ENCODE results near the gene TYW5. TPM values are rescaled to one million over a fixed set of nuclear protein-coding genes. Genes with fewer than 3 reads are reported as not detected.

TYW5 gene
- total RNA-seq, 1 experiment from 2014 or later = 7.2 TPM

DNA sequence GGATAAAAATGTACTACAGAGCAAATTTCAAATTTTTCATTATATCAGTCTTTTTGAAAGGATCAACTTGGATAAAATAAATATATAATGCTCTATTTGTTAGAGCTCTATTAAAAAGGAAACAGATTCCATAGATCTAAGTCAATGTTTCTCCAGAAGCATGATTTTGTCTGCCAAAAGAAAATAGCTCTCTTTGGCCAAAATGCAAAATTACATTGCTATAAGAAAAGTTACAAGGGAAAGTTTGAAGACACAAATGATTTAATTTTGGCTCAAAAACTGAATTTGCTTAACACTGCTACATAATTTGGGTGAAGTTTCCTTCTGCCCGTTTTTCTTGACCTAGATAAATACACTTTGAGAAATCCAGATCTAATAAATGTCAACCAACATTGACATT is 28.5 kb downstream of the TYW5 start:
- H3K27ac ChIP-seq = no peak overlapping the region
- no peaks in the 10 kb centered on the region for H3K27me3 ChIP-seq (ENCODE audit: insufficient read depth, low read depth)
- TF ChIP-seq CTCF (conservative IDR thresholded peaks at IDR 0.05) (no peak), EZH2 (IDR thresholded peaks at IDR 0.05; ENCODE audit: low read depth) (no peak)
- peaks cover 9% of the 10 kb centered on the region; the same call in 1 of the 2 replicates for H3K36me3 ChIP-seq (ENCODE audit: low read depth)
- H2AFZ ChIP-seq = no peak overlapping the region
- DNase-seq = no peak
- no peaks in the 10 kb centered on the region for H3K4me1 ChIP-seq (replicated peaks; ENCODE audit: insufficient read depth)
- intact Hi-C loops (cut with micrococcal nuclease; ENCODE audit: unreplicated experiment) = no loop called here
- H3K4me3 ChIP-seq = no peak overlapping the region
- peaks cover 21% of the 10 kb centered on the region for H3K79me2 ChIP-seq (ENCODE audit: low read depth)
- H4K20me1 ChIP-seq (ENCODE audit: insufficient read depth) = peaks cover 6% of the 10 kb centered on the region; the same call in 1 of the 2 replicates
- CTCF ChIA-PET = no interaction called here
- peaks cover 12% of the 10 kb centered on the region; the same call in 1 of the 2 replicates for H3F3A ChIP-seq (ENCODE audit: insufficient read depth, low read depth)
- POLR2A ChIA-PET (ENCODE audit: unreplicated experiment) = interaction anchor here (0.6 kb wide), 1 partner anchor 1854 kb away, joined by 4 read pairs; the partner anchor contains the start of gene ALS2
- no TSS peak for BruUV-seq (replicated peaks)
- H3K9me2 ChIP-seq (ENCODE audit: insufficient read depth) = no peaks in the 10 kb centered on the region
- no peak overlapping the region for H3K4me2 ChIP-seq
- H3K9me3 ChIP-seq (ENCODE audit: insufficient read depth, low read depth) = no peaks in the 10 kb centered on the region

- no peak overlapping the region for H3K4me2 ChIP-seq
- ChIA-PET CTCF (no interaction called here), POLR2A (ENCODE audit: unreplicated experiment) (no interaction called here)
- H4K20me1 ChIP-seq (ENCODE audit: insufficient read depth) = peaks cover 6% of the 10 kb centered on the region
- H3K9me2 ChIP-seq (ENCODE audit: insufficient read depth) = no peaks in the 10 kb centered on the region
- peaks cover 12% of the 10 kb centered on the region; the same call in 1 of the 2 replicates for H3F3A ChIP-seq (ENCODE audit: insufficient read depth, low read depth)
- H2AFZ ChIP-seq = no peak overlapping the region
- no TSS peak for BruUV-seq (replicated peaks)
- peaks cover 42% of the 10 kb centered on the region for H3K79me2 ChIP-seq (ENCODE audit: low read depth)
- no peak for DNase-seq
- H3K36me3 ChIP-seq (ENCODE audit: low read depth) = peaks cover 9% of the 10 kb centered on the region
- no peak for TF ChIP-seq EZH2 (IDR thresholded peaks at IDR 0.05; ENCODE audit: low read depth)
- TF ChIP-seq CTCF (conservative IDR thresholded peaks at IDR 0.05) = no peak
- H3K4me1 ChIP-seq (replicated peaks; ENCODE audit: insufficient read depth) = no peaks in the 10 kb centered on the region
- intact Hi-C loops (cut with micrococcal nuclease; ENCODE audit: unreplicated experiment) = no loop called here
- no peaks in the 10 kb centered on the region for H3K9me3 ChIP-seq (ENCODE audit: insufficient read depth, low read depth)
- H3K27ac ChIP-seq = no peak overlapping the region
- H3K4me3 ChIP-seq = no peak overlapping the region
- no peaks in the 10 kb centered on the region for H3K27me3 ChIP-seq (ENCODE audit: insufficient read depth, low read depth)
Measured at GRCh38 chr2:199923924-199924323, 31.4 kb downstream of the TYW5 start.

DNA sequence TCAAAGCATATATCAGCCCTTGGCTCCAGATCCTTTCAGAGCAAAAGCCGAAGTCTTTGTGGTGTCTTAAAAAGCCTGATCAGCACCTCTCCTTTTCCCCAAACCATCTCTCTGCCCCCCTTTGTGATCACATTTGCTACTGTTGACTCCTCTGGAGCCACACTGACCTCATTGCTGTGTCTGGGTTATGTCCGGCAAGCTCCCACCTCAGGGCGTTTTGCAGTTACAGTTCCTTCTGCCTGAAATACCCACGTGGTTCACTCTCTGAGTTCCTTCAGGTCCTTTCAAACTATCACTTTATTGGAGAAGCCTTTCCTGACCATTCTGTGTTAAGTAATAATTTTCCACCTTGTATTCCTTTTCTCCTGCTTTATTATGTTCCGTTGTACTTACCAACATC is 32.4 kb downstream of the TYW5 start:
- Histone ChIP-seq H3K4me2 (no peak overlapping the region), H3K27me3 (ENCODE audit: insufficient read depth, low read depth) (no peaks in the 10 kb centered on the region), H3K4me1 (replicated peaks; ENCODE audit: insufficient read depth) (no peaks in the 10 kb centered on the region), H3K9me3 (ENCODE audit: insufficient read depth, low read depth) (no peaks in the 10 kb centered on the region), H4K20me1 (ENCODE audit: insufficient read depth) (peaks cover 6% of the 10 kb centered on the region), H3F3A (ENCODE audit: insufficient read depth, low read depth) (peaks cover 7% of the 10 kb centered on the region; the same call in 1 of the 2 replicates), H3K9me2 (ENCODE audit: insufficient read depth) (no peaks in the 10 kb centered on the region), H3K4me3 (no peak overlapping the region), H3K27ac (no peak overlapping the region), H3K36me3 (ENCODE audit: low read depth) (peaks cover 9% of the 10 kb centered on the region), H3K79me2 (ENCODE audit: low read depth) (peaks cover 51% of the 10 kb centered on the region), H2AFZ (no peak overlapping the region)
- ChIA-PET CTCF (no interaction called here), POLR2A (ENCODE audit: unreplicated experiment) (no interaction called here)
- no peak for TF ChIP-seq CTCF (conservative IDR thresholded peaks at IDR 0.05)
- no peak for TF ChIP-seq EZH2 (IDR thresholded peaks at IDR 0.05; ENCODE audit: low read depth)
- DNase-seq = no peak
- intact Hi-C loops (cut with micrococcal nuclease; ENCODE audit: unreplicated experiment) = no loop called here
- no TSS peak for BruUV-seq (replicated peaks)
